Astrocyte (in vitro differentiated cells and primary cell): ENCODE data around the gene LINC00305. TPM values are rescaled to one million over a fixed set of nuclear protein-coding genes. Genes with fewer than 3 reads are reported as not detected.

Source experiments
- DNase-seq: peaks from one replicate; pipeline ENCODE4 v3.0.0-alpha.2; 2010; ENCODE audit warnings: low read depth
- FAIRE-seq: peaks from 2 replicates; lab custom pipeline; 2011; peaks lifted over from hg19 to GRCh38; lab: Jason Lieb, UNC
- H2AFZ ChIP-seq: 2 replicates; pipeline ENCODE4 v1.6.0; 2012; ENCODE audit warnings: low read depth, low read length, inconsistent platforms
- H3K27ac ChIP-seq: 2 replicates; pipeline ENCODE4 v1.5.1; 2011; ENCODE audit warnings: low read depth, low read length, inconsistent platforms
- H3K27me3 ChIP-seq: 2 replicates; pipeline ENCODE4 v1.6.0; 2011; ENCODE audit warnings: low read length, inconsistent platforms; ENCODE audit not compliant: insufficient read depth
- H3K36me3 ChIP-seq: 2 replicates; pipeline ENCODE4 v1.5.1; 2011; ENCODE audit warnings: low read length, inconsistent platforms; ENCODE audit not compliant: insufficient read depth
- H3K4me1 ChIP-seq: 2 replicates; pipeline ENCODE4 v1.5.1; 2011; ENCODE audit warnings: low read length, inconsistent platforms; ENCODE audit not compliant: insufficient read depth
- H3K4me2 ChIP-seq: 2 replicates; pipeline ENCODE4 v1.6.0; 2012; ENCODE audit warnings: low read length, inconsistent platforms
- H3K4me3 ChIP-seq: 2 replicates; pipeline ENCODE4 v1.5.1; 2011; ENCODE audit warnings: low read depth, mild to moderate bottlenecking, low read length, inconsistent platforms; ENCODE audit not compliant: insufficient read depth
- H3K79me2 ChIP-seq: 2 replicates; pipeline ENCODE4 v1.6.0; 2012; ENCODE audit warnings: mild to moderate bottlenecking, low read length, inconsistent platforms; ENCODE audit not compliant: insufficient read depth
- H3K9ac ChIP-seq: 2 replicates; pipeline ENCODE4 v1.6.0; 2012; ENCODE audit warnings: mild to moderate bottlenecking, low read length, inconsistent platforms
- H3K9me3 ChIP-seq: 2 replicates; pipeline ENCODE4 v1.5.1; 2012; ENCODE audit warnings: low read depth, mild to moderate bottlenecking, low read length, inconsistent platforms; ENCODE audit not compliant: insufficient read depth
- H4K20me1 ChIP-seq: 2 replicates; pipeline ENCODE4 v1.6.0; 2012; ENCODE audit warnings: low read length, inconsistent platforms; ENCODE audit not compliant: insufficient read depth
- H3K27ac Mint-ChIP-seq: one replicate; pipeline ENCODE4 v1.8.0; 2021; ENCODE audit warnings: mild to moderate bottlenecking, mixed read lengths; ENCODE audit not compliant: unreplicated experiment
- H3K27me3 Mint-ChIP-seq: one replicate; pipeline ENCODE4 v1.8.0; 2021; ENCODE audit warnings: low read depth, mixed read lengths; ENCODE audit not compliant: unreplicated experiment
- H3K36me3 Mint-ChIP-seq: one replicate; pipeline ENCODE4 v1.8.0; 2021; ENCODE audit warnings: low read depth, mixed read lengths; ENCODE audit not compliant: unreplicated experiment
- H3K4me1 Mint-ChIP-seq: one replicate; pipeline ENCODE4 v1.8.0; 2021; ENCODE audit warnings: low read depth, mixed read lengths; ENCODE audit not compliant: unreplicated experiment
- H3K4me3 Mint-ChIP-seq: one replicate; pipeline ENCODE4 v1.8.0; 2021; ENCODE audit warnings: mild to moderate bottlenecking, moderate library complexity, mixed read lengths; ENCODE audit not compliant: unreplicated experiment
- H3K9me3 Mint-ChIP-seq: one replicate; pipeline ENCODE4 v1.8.0; 2021; ENCODE audit warnings: mild to moderate bottlenecking, mixed read lengths; ENCODE audit not compliant: unreplicated experiment
- CTCF ChIP-seq: IDR thresholded peaks from 2 replicates; pipeline ENCODE4 v1.5.1; 2011; ENCODE audit warnings: low read depth, mild to moderate bottlenecking, inconsistent platforms, low read length, moderate library complexity; ENCODE audit not compliant: insufficient read depth
- EZH2 ChIP-seq: IDR thresholded peaks from 2 replicates; pipeline ENCODE4 v1.6.1; 2012; ENCODE audit warnings: mild to moderate bottlenecking, low read length, inconsistent platforms; ENCODE audit not compliant: insufficient read depth
- total RNA-seq: library from RNA; stranded (reverse); gene quantifications from 2 replicates; pipeline ENCODE4 v1.2.1, GENCODE V29; 2021

Gene LINC00305
- total RNA-seq, 1 donor from 2014 or later = not detected

GRCh38 chr18:64179556-64180080, 30.7 kb upstream of the LINC00305 start:
- H3K9me3 Mint-ChIP-seq = no peaks in the 10 kb centered on the region
- H3K4me1 Mint-ChIP-seq = no peaks in the 10 kb centered on the region
- no peak overlapping the region for H3K4me3 Mint-ChIP-seq
- TF ChIP-seq CTCF = no peak
- no peak for TF ChIP-seq EZH2
- no peaks in the 10 kb centered on the region for H3K27me3 ChIP-seq
- FAIRE-seq (no peak), DNase-seq (no peak)
- no peak overlapping the region for H3K4me2 ChIP-seq
- no peak overlapping the region for H3K9ac ChIP-seq
- H3K27ac Mint-ChIP-seq = no peak overlapping the region
- no peaks in the 10 kb centered on the region for H4K20me1 ChIP-seq
- no peaks in the 10 kb centered on the region for H3K36me3 ChIP-seq
- H3K27me3 Mint-ChIP-seq = no peaks in the 10 kb centered on the region
- H3K79me2 ChIP-seq = no peaks in the 10 kb centered on the region
- H3K36me3 Mint-ChIP-seq = no peaks in the 10 kb centered on the region
- no peak overlapping the region for H3K27ac ChIP-seq
- H3K4me1 ChIP-seq = no peaks in the 10 kb centered on the region
- no peaks in the 10 kb centered on the region for H3K9me3 ChIP-seq
- no peak overlapping the region for H3K4me3 ChIP-seq
- H2AFZ ChIP-seq = no peak overlapping the region

- H3K27me3 ChIP-seq = no peaks in the 10 kb centered on the region
- TF ChIP-seq CTCF (no peak), EZH2 (no peak)
- H2AFZ ChIP-seq = no peak overlapping the region
- no peaks in the 10 kb centered on the region for H4K20me1 ChIP-seq
- H3K9ac ChIP-seq = no peak overlapping the region
- no peaks in the 10 kb centered on the region for H3K36me3 ChIP-seq
- no peak overlapping the region for H3K4me3 Mint-ChIP-seq
- DNase-seq = no peak
- no peaks in the 10 kb centered on the region for H3K79me2 ChIP-seq
- no peaks in the 10 kb centered on the region for H3K4me1 ChIP-seq
- no peaks in the 10 kb centered on the region for H3K36me3 Mint-ChIP-seq
- no peaks in the 10 kb centered on the region for H3K27me3 Mint-ChIP-seq
- no peak overlapping the region for H3K27ac Mint-ChIP-seq
- H3K4me2 ChIP-seq = no peak overlapping the region
- no peak overlapping the region for H3K27ac ChIP-seq
- no peaks in the 10 kb centered on the region for H3K9me3 ChIP-seq
- no peak for FAIRE-seq
- no peaks in the 10 kb centered on the region for H3K9me3 Mint-ChIP-seq
- no peaks in the 10 kb centered on the region for H3K4me1 Mint-ChIP-seq
- no peak overlapping the region for H3K4me3 ChIP-seq
Measured at GRCh38 chr18:64178860-64179259, 30.0 kb upstream of the LINC00305 start.

DNA sequence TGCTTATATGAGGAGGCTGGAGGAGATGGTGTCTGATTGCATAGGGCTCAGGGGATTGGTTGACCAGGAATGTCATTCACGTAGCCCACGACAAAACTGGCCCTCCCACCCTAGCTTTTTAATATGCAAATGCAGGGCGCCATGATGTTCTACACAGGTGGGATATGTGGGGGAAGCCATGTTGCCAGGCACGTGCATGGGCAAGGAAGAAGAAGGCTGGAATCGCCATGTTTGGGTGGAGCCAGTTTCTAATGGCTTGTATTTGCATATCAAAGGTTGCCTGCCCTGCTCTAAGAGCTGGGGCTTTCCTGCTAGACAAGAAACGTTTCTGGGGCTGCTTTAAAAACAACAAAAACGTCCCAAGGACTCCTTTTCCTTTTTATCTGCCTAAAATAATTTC, 26.5 kb upstream of the LINC00305 start:
- Histone ChIP-seq H3K4me2 (no peak overlapping the region), H3K36me3 (no peaks in the 10 kb centered on the region), H3K27me3 (no peaks in the 10 kb centered on the region), H3K79me2 (no peaks in the 10 kb centered on the region), H3K4me3 (no peak overlapping the region), H4K20me1 (no peaks in the 10 kb centered on the region), H2AFZ (no peak overlapping the region), H3K9ac (no peak overlapping the region), H3K4me1 (no peaks in the 10 kb centered on the region), H3K27ac (no peak overlapping the region), H3K9me3 (no peaks in the 10 kb centered on the region)
- Mint-ChIP-seq H3K27me3 (no peaks in the 10 kb centered on the region), H3K4me3 (no peak overlapping the region), H3K36me3 (no peaks in the 10 kb centered on the region), H3K9me3 (peaks cover 2% of the 10 kb centered on the region), H3K27ac (no peak overlapping the region), H3K4me1 (no peaks in the 10 kb centered on the region)
- DNase-seq (no peak), FAIRE-seq (no peak)
- no peak for TF ChIP-seq CTCF
- TF ChIP-seq EZH2 = no peak
